ENCODE measurements around the gene LDLRAD1.
"Not testable (repeated sequence)": the region's sequence is repeated elsewhere in the genome, so short reads cannot be mapped to it uniquely, and the experiment has no call there.

LDLRAD1 gene

DNA sequence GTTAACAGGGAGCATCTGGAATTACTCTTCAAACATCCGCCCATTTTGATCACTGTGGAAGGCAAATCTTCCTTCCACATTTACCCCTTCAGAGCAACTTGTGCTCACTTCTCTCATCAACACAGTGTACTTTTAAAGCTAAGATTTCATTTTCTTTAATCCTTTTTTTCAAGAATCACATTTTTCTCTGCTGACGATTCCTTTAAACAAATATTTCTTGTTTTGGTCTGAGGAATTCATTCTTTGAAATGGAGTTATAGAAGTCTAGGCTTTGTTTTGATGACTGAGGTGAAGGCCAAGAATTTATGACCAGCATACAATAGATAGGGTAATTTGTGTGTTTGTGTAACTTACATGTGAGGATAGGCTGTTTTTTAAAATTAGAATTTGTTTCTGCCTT, 46.3 kb downstream of the LDLRAD1 start:
- Mint-ChIP-seq H3K4me3 (no peak overlapping the region), H3K27ac (ENCODE audit: low read depth) (no peak overlapping the region), H3K4me1 (no peaks in the 10 kb centered on the region), H3K27me3 (no peaks in the 10 kb centered on the region), H3K9me3 (no peaks in the 10 kb centered on the region), H3K36me3 (ENCODE audit: insufficient read depth) (peaks cover 24% of the 10 kb centered on the region)
- DNase-seq (ENCODE audit: low spot score in 2 of 2), result no peak
- no peak for ATAC-seq (replicated peaks; ENCODE audit: extremely low read depth, poor library complexity, severe bottlenecking)

DNA sequence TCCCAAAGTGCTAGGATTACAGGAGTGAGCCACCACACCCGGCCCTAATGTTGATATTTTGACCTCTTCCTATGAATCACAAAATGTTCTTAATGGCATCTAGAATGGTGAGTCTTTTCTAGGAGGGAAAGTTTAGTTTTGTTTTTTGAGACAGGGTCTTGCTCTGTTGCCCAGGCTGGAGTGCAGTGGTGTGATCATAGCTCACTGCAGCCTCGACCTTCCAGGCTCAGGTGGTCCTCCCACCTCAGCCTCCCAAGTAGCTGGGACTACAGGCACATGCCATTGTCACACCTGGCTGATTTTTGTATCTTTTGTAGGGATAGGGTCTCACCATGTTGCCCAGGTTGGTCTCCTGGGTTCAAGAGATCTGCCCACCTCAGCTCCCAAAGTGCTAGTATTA, 48.7 kb downstream of the LDLRAD1 start:
- H3K4me1 Mint-ChIP-seq; H3K27ac Mint-ChIP-seq (ENCODE audit: low read depth); H3K27me3 Mint-ChIP-seq; H3K9me3 Mint-ChIP-seq; H3K4me3 Mint-ChIP-seq; DNase-seq (ENCODE audit: low spot score in 2 of 2); ATAC-seq (replicated peaks; ENCODE audit: extremely low read depth, poor library complexity, severe bottlenecking): not testable (repeated sequence)
- H3K36me3 Mint-ChIP-seq (ENCODE audit: insufficient read depth), result peaks cover 36% of the 10 kb centered on the region

DNA sequence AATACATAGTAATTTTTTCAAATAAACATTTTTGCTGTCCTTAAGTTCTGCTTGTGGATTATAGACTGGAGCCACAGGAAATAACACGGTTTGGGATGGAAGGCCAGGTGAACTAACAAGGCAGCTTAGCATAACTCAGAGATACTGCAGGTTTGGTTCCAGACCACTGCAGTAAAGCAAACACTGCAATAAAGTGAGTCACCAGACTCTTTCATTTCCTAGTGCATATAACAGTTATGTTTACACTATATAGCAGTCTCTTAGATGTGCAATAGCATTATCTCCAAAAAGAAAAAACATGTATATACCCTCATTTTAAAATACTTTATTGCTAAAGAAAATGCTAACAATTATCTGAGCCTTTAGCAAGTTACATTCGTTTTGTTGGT, 49.9 kb downstream of the LDLRAD1 start:
- H3K27ac Mint-ChIP-seq (ENCODE audit: low read depth), result no peak overlapping the region
- ATAC-seq (replicated peaks; ENCODE audit: extremely low read depth, poor library complexity, severe bottlenecking), result no peak

DNA sequence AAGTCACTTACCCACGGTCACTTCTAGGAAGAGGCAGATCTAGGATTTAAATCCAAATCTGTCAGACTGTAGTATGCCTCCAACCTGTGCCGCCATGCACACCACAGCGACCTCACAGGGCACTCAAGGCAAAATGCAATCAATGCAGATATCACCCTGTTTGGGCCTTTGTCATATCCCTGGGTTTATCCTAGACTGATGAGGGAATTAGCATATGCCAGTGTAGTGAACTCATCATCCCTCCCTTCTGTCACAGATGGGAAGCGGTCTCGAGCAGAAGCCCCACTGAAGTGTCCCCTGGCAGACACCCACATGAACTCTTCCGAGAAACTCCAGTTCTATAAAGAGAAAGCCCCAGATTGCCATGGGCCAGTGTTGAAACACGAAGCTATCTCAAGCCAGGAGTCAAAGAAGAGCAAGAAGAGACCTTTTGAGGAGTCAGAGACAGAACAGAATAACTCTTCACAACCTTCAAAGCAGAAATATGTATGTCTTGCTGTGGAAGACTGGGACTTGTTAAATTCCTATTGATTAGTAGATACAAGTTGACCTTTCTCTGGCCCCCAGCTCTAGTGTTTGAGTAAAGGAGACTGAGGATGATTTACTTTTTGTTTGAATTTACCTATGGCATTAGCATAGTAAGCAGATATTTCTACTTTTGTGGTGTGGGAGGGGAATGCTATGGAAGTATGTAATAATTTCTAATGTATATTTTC, 50.4 kb downstream of the LDLRAD1 start:
- Mint-ChIP-seq H3K4me3 (no peak overlapping the region), H3K27me3 (no peaks in the 10 kb centered on the region), H3K36me3 (ENCODE audit: insufficient read depth) (peaks cover 35% of the 10 kb centered on the region), H3K27ac (ENCODE audit: low read depth) (no peak overlapping the region), H3K4me1 (no peaks in the 10 kb centered on the region), H3K9me3 (no peaks in the 10 kb centered on the region)
- DNase-seq (ENCODE audit: low spot score in 2 of 2) (no peak), ATAC-seq (replicated peaks; ENCODE audit: extremely low read depth, poor library complexity, severe bottlenecking) (no peak)

More for the DNA sequence above, 49.9 kb downstream of the LDLRAD1 start:
- Mint-ChIP-seq H3K9me3 (no peaks in the 10 kb centered on the region), H3K4me1 (no peaks in the 10 kb centered on the region), H3K4me3 (no peak overlapping the region), H3K27me3 (no peaks in the 10 kb centered on the region), H3K36me3 (ENCODE audit: insufficient read depth) (peaks cover 35% of the 10 kb centered on the region)
- no peak for DNase-seq (ENCODE audit: low spot score in 2 of 2)

DNA sequence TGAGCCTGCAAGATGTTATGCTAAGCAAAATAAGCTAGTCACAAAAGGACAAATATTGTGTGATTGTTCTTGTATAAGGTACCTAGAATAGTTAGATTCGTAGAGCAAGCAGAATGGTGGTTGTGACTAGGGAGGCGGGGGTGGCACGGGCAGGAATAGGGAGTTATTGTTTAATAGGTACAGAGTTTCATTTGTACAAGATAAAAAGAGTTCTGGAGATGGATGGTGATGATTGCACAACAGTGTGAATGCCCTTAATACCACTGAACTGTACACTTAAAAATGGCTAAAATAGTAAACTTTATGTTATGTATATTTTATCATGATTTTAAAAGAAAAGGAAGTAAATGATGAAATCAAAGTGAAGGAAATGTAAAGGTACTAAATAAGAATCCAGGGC, 51.2 kb downstream of the LDLRAD1 start:
- Mint-ChIP-seq H3K9me3 (no peaks in the 10 kb centered on the region), H3K4me1 (no peaks in the 10 kb centered on the region), H3K4me3 (no peak overlapping the region), H3K36me3 (ENCODE audit: insufficient read depth) (peaks cover 37% of the 10 kb centered on the region), H3K27me3 (no peaks in the 10 kb centered on the region), H3K27ac (ENCODE audit: low read depth) (no peak overlapping the region)
- DNase-seq (ENCODE audit: low spot score in 2 of 2) (no peak), ATAC-seq (replicated peaks; ENCODE audit: extremely low read depth, poor library complexity, severe bottlenecking) (no peak)

DNA sequence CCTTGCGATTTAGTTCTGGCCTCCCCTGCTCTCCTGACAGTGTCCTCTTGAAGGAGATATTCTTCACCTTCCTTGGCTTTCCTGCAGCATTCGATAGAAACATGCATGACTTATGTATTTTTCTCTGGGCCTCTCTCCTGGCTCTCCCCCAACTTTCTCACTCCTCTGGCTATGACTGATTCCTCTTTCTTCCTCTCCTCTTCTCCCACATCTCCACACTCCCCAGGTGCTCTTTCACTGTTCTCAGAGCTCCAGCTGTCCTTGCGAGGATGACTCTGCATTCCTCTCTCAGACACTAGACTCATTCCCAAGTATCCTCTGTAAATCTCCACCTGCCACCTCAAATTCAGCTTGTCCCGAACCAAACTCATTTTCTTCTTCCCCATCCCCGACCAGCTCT, 53.9 kb downstream of the LDLRAD1 start:
- Mint-ChIP-seq H3K4me1 (no peaks in the 10 kb centered on the region), H3K27me3 (no peaks in the 10 kb centered on the region), H3K4me3 (no peak overlapping the region), H3K9me3 (no peaks in the 10 kb centered on the region), H3K36me3 (ENCODE audit: insufficient read depth) (peaks cover 35% of the 10 kb centered on the region), H3K27ac (ENCODE audit: low read depth) (no peak overlapping the region)
- ATAC-seq (replicated peaks; ENCODE audit: extremely low read depth, poor library complexity, severe bottlenecking), result no peak
- no peak for DNase-seq (ENCODE audit: low spot score in 2 of 2)

DNA sequence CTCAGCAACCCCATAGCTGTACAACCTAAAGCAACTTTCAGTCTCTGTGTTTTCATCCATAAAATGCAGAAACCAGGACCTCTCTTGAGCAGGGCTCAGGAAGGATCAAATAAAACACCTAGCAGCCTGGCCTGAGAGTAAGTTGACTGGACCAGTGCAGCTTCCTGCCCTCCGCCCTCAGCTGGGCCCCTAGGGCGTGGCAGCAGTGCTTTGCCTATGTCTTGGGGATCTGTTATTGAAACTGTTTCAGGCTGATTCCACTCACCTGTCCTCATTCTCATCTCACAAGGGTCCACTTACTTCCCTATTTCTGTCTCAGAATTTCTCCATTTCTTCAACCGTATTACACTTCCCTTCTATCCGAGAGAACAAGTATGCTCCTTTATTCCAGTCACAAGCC, 54.5 kb downstream of the LDLRAD1 start:
- H3K36me3 Mint-ChIP-seq (ENCODE audit: insufficient read depth), result peaks cover 32% of the 10 kb centered on the region
- H3K4me1 Mint-ChIP-seq, result no peaks in the 10 kb centered on the region
- H3K4me3 Mint-ChIP-seq, result no peak overlapping the region
- DNase-seq (ENCODE audit: low spot score in 2 of 2) (no peak), ATAC-seq (replicated peaks; ENCODE audit: extremely low read depth, poor library complexity, severe bottlenecking) (no peak)
- no peaks in the 10 kb centered on the region for H3K27me3 Mint-ChIP-seq
- H3K9me3 Mint-ChIP-seq, result no peaks in the 10 kb centered on the region
- no peak overlapping the region for H3K27ac Mint-ChIP-seq (ENCODE audit: low read depth)

DNA sequence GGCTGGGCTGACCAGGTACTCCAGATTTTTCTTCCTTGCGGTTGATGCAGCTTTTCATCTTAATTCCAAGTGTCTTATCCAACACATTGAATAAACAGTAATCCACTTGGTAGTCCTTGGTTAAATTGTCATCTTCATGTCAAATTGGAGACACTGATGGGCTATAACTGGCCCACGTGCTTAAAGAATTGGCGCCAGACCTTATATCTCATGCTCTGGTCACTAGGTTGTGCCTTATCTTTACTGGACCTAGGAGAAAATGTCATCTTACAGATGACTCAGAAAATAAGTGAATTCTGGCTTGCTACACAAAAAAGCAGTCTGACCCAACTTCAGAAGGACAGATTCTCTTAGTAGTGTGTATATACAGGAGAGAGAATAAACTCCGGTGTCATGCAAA, 55.6 kb downstream of the LDLRAD1 start:
- no peak overlapping the region for H3K4me3 Mint-ChIP-seq
- DNase-seq (ENCODE audit: low spot score in 2 of 2), result no peak
- H3K9me3 Mint-ChIP-seq, result no peaks in the 10 kb centered on the region
- ATAC-seq (replicated peaks; ENCODE audit: extremely low read depth, poor library complexity, severe bottlenecking), result no peak
- no peaks in the 10 kb centered on the region for H3K4me1 Mint-ChIP-seq
- peaks cover 29% of the 10 kb centered on the region for H3K36me3 Mint-ChIP-seq (ENCODE audit: insufficient read depth)
- H3K27me3 Mint-ChIP-seq, result no peaks in the 10 kb centered on the region
- no peak overlapping the region for H3K27ac Mint-ChIP-seq (ENCODE audit: low read depth)

DNA sequence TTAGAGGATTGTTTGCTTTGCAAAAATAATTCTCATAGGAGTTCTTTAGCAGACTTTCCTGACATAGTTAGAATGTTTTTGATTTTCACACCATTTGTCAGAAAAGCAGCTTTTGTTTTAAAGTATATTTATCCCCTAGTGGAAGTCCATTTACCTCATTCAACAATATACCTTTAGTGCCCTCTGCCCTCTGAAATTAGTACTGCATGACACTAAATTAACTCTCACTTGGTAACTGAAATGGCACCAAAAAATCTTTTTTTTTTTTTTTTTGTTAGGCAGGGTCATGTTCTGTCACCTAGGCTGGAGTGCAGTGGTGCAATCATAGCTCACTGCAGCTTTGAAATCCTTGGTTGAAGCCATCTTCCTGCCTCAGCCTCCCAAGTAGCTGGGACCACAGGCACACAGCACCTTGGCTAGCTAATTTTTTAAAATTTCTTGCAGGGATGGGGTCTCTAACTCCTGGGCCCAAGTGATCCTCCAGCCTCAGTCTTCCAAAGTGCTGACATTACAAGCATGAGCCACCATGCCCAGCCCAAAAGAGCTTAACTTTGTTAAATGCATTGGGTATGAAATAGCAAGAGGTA, 58.2 kb downstream of the LDLRAD1 start:
- Mint-ChIP-seq H3K27me3 (no peaks in the 10 kb centered on the region), H3K9me3 (no peaks in the 10 kb centered on the region), H3K4me1 (no peaks in the 10 kb centered on the region), H3K4me3 (no peak overlapping the region), H3K27ac (ENCODE audit: low read depth) (no peak overlapping the region), H3K36me3 (ENCODE audit: insufficient read depth) (peaks cover 20% of the 10 kb centered on the region)
- DNase-seq (ENCODE audit: low spot score in 2 of 2) (no peak), ATAC-seq (replicated peaks; ENCODE audit: extremely low read depth, poor library complexity, severe bottlenecking) (no peak)
